Lung (tissue), 12 donors: Measurements from ENCODE around the gene TBC1D22B. TPM values are rescaled to one million over a fixed set of nuclear protein-coding genes. Genes with fewer than 3 reads are reported as not detected.

Source experiments
- ATAC-seq: fragments of 200-7000 bp; cut with Tn5 transposase; one replicate; pipeline ENCODE4 v1.9.1; 2020; ENCODE audit warnings: moderate number of reproducible peaks; ENCODE audit not compliant: insufficient read depth, low FRiP score
- DNase-seq, 3 donors: peaks; one replicate each; pipeline ENCODE4 v3.0.0-alpha.2; 2013 to 2017
- H3K27ac ChIP-seq, 2 donors: one replicate each; pipeline ENCODE4 v1.5.1; 2013; ENCODE audit warnings: mild to moderate bottlenecking in 2 of 2, moderate library complexity in 2 of 2, control low read depth in 1 of 2, inconsistent platforms in 1 of 2, low read depth in 1 of 2, low read length in 1 of 2
- H3K27me3 ChIP-seq, 3 donors: one replicate each; pipeline ENCODE4 v1.5.1; 2013; ENCODE audit warnings: low read length in 2 of 3; ENCODE audit not compliant: control insufficient read depth in 3 of 3, insufficient read depth in 3 of 3
- H3K36me3 ChIP-seq, 4 donors: one replicate each; pipeline ENCODE4 v1.5.1; 2013; ENCODE audit warnings: low read length in 4 of 4, mild to moderate bottlenecking in 1 of 4, moderate library complexity in 1 of 4; ENCODE audit not compliant: control insufficient read depth in 4 of 4, insufficient read depth in 4 of 4
- H3K4me1 ChIP-seq, 5 donors: one replicate each; pipeline ENCODE4 v1.5.1; 2013; ENCODE audit warnings: low read length in 5 of 5, mild to moderate bottlenecking in 2 of 5, moderate library complexity in 1 of 5; ENCODE audit not compliant: control insufficient read depth in 5 of 5, insufficient read depth in 5 of 5
- H3K4me3 ChIP-seq: one replicate; pipeline ENCODE4 v1.5.1; 2013; ENCODE audit warnings: mild to moderate bottlenecking, control low read depth, moderate library complexity
- H3K9ac ChIP-seq, 2 donors: one replicate each; pipeline ENCODE4 v1.5.1; 2013; ENCODE audit warnings: low read length in 2 of 2, control low read depth in 1 of 2; ENCODE audit not compliant: insufficient read depth in 1 of 2
- H3K9me3 ChIP-seq, 4 donors: one replicate each; pipeline ENCODE4 v1.5.1; 2013; ENCODE audit warnings: low read length in 3 of 4, mild to moderate bottlenecking in 1 of 4, moderate library complexity in 1 of 4; ENCODE audit not compliant: control insufficient read depth in 4 of 4, insufficient read depth in 3 of 4
- WGBS, 2 donors: extraction: QIAGEN DNeasy Blood & Tissue Kit; methylation state at CpG; one replicate each; pipeline ENCODE4 v1.1.7; 2013; 5-methylcytosine and 5-hydroxymethylcytosine counted together
- polyA plus RNA-seq, 2 donors: library from polyadenylated mRNA; stranded (reverse); fragments of 200-250 nt; gene quantifications; one replicate each; pipeline ENCODE4 v1.2.1, GENCODE V29; 2013
- total RNA-seq, 2 donors: library from RNA; depleted of rRNA in 1 of 2; stranded (reverse); fragments of >200 nt in 1 of 2; gene quantifications; one replicate each; pipeline ENCODE4 v1.2.1, GENCODE V29; 2014 to 2021
- TF ChIP-seq, protein P1 (sequence below): IDR thresholded peaks from 2 replicates; pipeline ENCODE4 v1.5.1; 2012; ENCODE audit warnings: mild to moderate bottlenecking; ENCODE audit errors: control extremely low read depth, extremely low read depth
- donor health status: control.
- donor health status: control.
- donor health status: Bipolar disorder and iron deficiency.
- donor health status: healthy.
- donor health status: DM: yes; HTN: yes; CAD: no.

Gene TBC1D22B
- total and polyA plus RNA-seq, 4 donors: 6.8 to 9.7 (median 8.8) TPM

DNA sequence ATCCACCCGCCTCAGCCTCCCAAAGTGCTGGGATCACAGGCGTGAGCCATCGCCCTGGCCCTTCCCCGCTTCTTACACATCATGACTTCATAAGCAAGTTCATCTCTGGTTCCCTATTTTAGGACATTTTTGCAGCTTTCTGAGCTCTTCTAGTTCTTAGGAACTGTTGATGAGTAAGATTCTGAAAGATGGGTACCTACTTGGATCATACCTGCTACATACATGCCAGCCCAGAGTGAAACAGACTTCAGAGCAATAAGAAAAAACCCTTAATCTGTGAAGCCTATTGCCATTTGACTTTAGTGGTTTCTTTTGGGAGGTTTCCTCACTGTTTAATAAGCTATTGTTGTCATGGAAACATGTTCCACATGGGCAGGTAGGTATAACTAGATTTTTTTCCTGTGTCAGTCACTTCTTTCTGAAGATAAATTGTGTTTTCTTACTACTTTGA is 28.3 kb downstream of the TBC1D22B start:
- no peaks in the 10 kb centered on the region for H3K9me3 ChIP-seq
- H3K9ac ChIP-seq: no peak overlapping the region
- H3K4me1 ChIP-seq: peaks cover 0 to 19% (median 4%) of the 10 kb centered on the region in 5 donors
- H3K27me3 ChIP-seq: no peaks in the 10 kb centered on the region
- peaks cover 9 to 27% (median 20%) of the 10 kb centered on the region in 4 donors for H3K36me3 ChIP-seq
- DNase-seq: no peak
- 95 to 98% methylated on average over 4 of the region's 4 CpGs for WGBS, 2 donors
- TF ChIP-seq, protein P1, sequence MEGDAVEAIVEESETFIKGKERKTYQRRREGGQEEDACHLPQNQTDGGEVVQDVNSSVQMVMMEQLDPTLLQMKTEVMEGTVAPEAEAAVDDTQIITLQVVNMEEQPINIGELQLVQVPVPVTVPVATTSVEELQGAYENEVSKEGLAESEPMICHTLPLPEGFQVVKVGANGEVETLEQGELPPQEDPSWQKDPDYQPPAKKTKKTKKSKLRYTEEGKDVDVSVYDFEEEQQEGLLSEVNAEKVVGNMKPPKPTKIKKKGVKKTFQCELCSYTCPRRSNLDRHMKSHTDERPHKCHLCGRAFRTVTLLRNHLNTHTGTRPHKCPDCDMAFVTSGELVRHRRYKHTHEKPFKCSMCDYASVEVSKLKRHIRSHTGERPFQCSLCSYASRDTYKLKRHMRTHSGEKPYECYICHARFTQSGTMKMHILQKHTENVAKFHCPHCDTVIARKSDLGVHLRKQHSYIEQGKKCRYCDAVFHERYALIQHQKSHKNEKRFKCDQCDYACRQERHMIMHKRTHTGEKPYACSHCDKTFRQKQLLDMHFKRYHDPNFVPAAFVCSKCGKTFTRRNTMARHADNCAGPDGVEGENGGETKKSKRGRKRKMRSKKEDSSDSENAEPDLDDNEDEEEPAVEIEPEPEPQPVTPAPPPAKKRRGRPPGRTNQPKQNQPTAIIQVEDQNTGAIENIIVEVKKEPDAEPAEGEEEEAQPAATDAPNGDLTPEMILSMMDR: no peak
- H3K27ac ChIP-seq: no peak overlapping the region
- H3K4me3 ChIP-seq: no peak overlapping the region
- ATAC-seq: no peak

DNA sequence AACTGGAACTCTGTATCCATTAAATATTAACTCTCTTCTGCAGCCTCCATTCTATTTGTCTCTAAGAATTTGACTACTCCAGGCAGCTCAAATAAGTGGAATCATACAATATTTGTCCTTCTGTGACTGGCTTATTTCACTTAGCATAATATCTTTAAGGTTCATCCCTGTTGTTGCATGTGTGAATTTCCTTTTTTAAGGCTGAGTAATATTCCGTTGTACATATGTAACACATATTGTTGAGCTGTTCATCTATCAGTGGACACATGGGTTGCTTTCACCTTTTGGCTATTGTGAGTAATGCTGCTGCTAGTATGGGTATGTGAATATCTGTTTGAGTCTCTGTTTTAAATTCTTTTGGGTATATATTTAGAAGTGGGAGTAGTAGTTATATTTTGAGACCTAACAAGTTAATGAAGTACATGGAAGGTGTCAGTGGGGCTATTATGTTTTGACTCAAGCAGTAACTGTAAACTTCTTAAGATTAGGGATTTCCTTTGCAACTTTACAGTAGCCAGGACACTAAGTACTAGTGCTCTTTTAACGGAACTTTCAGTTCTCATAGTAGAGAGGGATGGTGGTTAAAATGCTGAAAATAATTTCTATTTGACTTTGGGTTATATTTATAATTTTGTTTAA is 30.1 kb downstream of the TBC1D22B start:
- 93 to 98% methylated on average over 2 of the region's 2 CpGs for WGBS, 2 donors
- peaks cover 0 to 19% (median 4%) of the 10 kb centered on the region in 5 donors for H3K4me1 ChIP-seq
- H3K9ac ChIP-seq: no peak overlapping the region
- TF ChIP-seq, protein P1: no peak
- H3K9me3 ChIP-seq: no peaks in the 10 kb centered on the region
- DNase-seq: no peak
- H3K36me3 ChIP-seq: peaks cover 13 to 30% (median 25%) of the 10 kb centered on the region in 4 donors
- no peaks in the 10 kb centered on the region for H3K27me3 ChIP-seq
- no peak overlapping the region for H3K27ac ChIP-seq
- no peak overlapping the region for H3K4me3 ChIP-seq
- ATAC-seq: no peak

DNA sequence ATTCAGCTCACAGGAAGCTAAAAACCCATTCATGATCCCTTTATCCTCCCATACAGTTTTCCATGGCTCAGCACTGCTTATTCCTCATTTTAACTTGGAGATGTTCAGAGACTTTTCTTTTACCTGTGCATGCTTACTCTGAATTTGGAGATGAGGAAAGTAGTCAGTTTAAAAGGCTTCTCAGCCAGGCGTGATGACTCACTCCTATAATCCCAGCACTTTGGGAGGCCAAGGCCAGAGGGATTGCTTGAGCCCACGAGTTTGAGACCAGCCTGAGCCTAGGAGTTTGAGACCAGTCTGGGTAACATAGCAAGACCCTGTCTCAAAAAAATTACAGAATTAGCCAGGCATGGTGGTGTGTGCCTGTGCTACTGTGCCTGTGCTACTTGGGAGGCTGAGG is 30.7 kb downstream of the TBC1D22B start:
- H3K4me1 ChIP-seq: peaks cover 0 to 15% (median 4%) of the 10 kb centered on the region in 5 donors
- H3K36me3 ChIP-seq: peaks cover 13 to 29% (median 22%) of the 10 kb centered on the region in 4 donors
- H3K9me3 ChIP-seq: no peaks in the 10 kb centered on the region
- no peak overlapping the region for H3K9ac ChIP-seq
- H3K4me3 ChIP-seq: no peak overlapping the region
- no peak overlapping the region for H3K27ac ChIP-seq
- DNase-seq (no peak), ATAC-seq (no peak)
- TF ChIP-seq, protein P1: no peak
- WGBS, 2 donors: 93 to 94% methylated on average over 2 of the region's 2 CpGs
- no peaks in the 10 kb centered on the region for H3K27me3 ChIP-seq

DNA sequence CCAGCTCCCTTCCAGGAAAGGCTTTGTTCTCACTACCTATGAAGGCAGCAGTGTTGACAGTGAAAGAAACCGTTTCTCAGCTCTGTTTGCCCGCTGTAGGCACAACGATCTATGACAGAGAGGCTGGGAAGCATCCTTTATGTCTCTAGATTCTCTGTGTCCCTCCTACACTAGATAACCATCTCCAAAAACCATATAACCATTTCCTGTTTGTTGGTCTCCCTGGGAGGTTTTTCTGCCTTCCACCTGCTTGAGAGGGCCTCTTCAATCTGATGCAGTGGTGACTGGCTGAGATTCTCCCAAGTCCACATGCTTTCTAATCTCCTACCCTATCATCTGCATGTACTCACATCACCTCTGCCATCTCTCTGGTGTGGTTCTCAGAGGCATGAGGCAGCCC is 32.4 kb downstream of the TBC1D22B start:
- TF ChIP-seq, protein P1: no peak
- Histone ChIP-seq H3K4me3 (no peak overlapping the region), H3K27ac (no peak overlapping the region), H3K9me3 (no peaks in the 10 kb centered on the region), H3K27me3 (no peaks in the 10 kb centered on the region), H3K9ac (no peak overlapping the region), H3K4me1 (peaks cover 0 to under 1% (median 0%) of the 10 kb centered on the region in 5 donors), H3K36me3 (peaks cover 14 to 30% (median 17%) of the 10 kb centered on the region in 4 donors)
- WGBS, 2 donors: 77 to 81% methylated on average over 3 of the region's 3 CpGs
- ATAC-seq (no peak), DNase-seq (no peak)
